ENCODE data around the gene RUSC1. TPM values are rescaled to one million over a fixed set of nuclear protein-coding genes. Genes with fewer than 3 reads are reported as not detected.

The RUSC1 gene
- total and polyA plus RNA-seq, 2 donors (not counting 1 experiment from before 2014, with no cell fraction given), result 19.3 to 20.3 TPM

GRCh38 chr1:155277070-155277901 lies 43.4 kb upstream of the RUSC1 start, which contains the start of gene HCN3:
HCN3 (plus strand) TSS chr1:155277463; CDS start chr1:155277591, 128 bp downstream.
- Histone ChIP-seq H3K27ac (ENCODE audit: low read length in 2 of 2) (peak within 1 kb of the TSS in 1 of 2 donors; percentile 33), H3K36me3 (replicated peaks in 1 of 2; ENCODE audit: control extremely low read depth in 1 of 2, control insufficient read depth in 1 of 2, extremely low read depth in 1 of 2, insufficient read depth in 2 of 2, low read length in 1 of 2) (no peaks in the 10 kb centered on the region), H3K4me1 (ENCODE audit: control insufficient read depth in 2 of 2, insufficient read depth in 2 of 2, low read length in 2 of 2) (peaks cover 25 to 36% of the 10 kb centered on the region in 2 donors), H3K27me3 (replicated peaks in 1 of 4; ENCODE audit: control extremely low read depth in 1 of 4, control insufficient read depth in 3 of 4, insufficient read depth in 4 of 4, low read length in 3 of 4) (no peaks in the 10 kb centered on the region), H3K4me2 (replicated peaks; ENCODE audit: low read depth, low read length, poor library complexity, severe bottlenecking) (peak within 1 kb of the TSS; percentile 100), H3K9me3 (ENCODE audit: control extremely low read depth in 1 of 3, control insufficient read depth in 2 of 3, insufficient read depth in 1 of 3, low read length in 2 of 3) (no peaks in the 10 kb centered on the region), H3K79me2 (ENCODE audit: control insufficient read depth, insufficient read depth, low read length) (peaks cover 14% of the 10 kb centered on the region), H3K9ac (ENCODE audit: low read length) (peak within 1 kb of the TSS; percentile 76), H3K4me3 (ENCODE audit: control extremely low read depth in 1 of 5, extremely low read depth in 1 of 5, insufficient read depth in 1 of 5, low read depth in 2 of 5, low read length in 4 of 5) (peak within 1 kb of the TSS; percentile 49 to 64 (median 59)), H2AFZ (ENCODE audit: insufficient read depth, low read depth, low read length, poor library complexity, severe bottlenecking) (peak within 1 kb of the TSS; percentile 88), H4K20me1 (ENCODE audit: control insufficient read depth, insufficient read depth, low read length, poor library complexity, severe bottlenecking) (peaks cover 5% of the 10 kb centered on the region)
- intact Hi-C loops (cut with micrococcal nuclease), result loop anchor here (1.0 to 5.0 kb wide), 6 partner anchors 15 to 190 kb away; partner anchors contain the start of genes FDPS and SCAMP3
- H3K27me3 Mint-ChIP-seq, result no peaks in the 10 kb centered on the region
- peak; percentile 75 for ATAC-seq (ENCODE audit: low read depth)
- peak within 1 kb of the TSS; percentile 83 for H3K4me3 Mint-ChIP-seq
- H3K4me1 Mint-ChIP-seq, result peaks cover 35% of the 10 kb centered on the region
- ChIA-PET CTCF (interaction anchor here (0.7 to 1.3 kb wide), 6 partner anchors 26 to 227 kb away, joined by 3 to 7 read pairs (median 4); partner anchors contain the start of gene RUSC1), POLR2A (interaction anchor here (0.7 to 1.0 kb wide), 2 partner anchors 46 to 72 kb away, joined by 4 to 8 read pairs; no protein-coding TSS in a partner anchor)
- H3K9me3 Mint-ChIP-seq (ENCODE audit: insufficient read depth), result no peaks in the 10 kb centered on the region
- DNase-seq, result peak; percentile 95
- WGBS (ENCODE audit: insufficient coverage), result 2% methylated on average over 67 of the region's 68 CpGs
- TF ChIP-seq EZH2 (IDR thresholded peaks at IDR 0.05; ENCODE audit: borderline replicate concordance, insufficient read depth, low read depth, low read length, poor library complexity, severe bottlenecking), result no peak
- TF ChIP-seq CTCF (IDR thresholded peaks at IDR 0.05), result peak; percentile 76
- H3K27ac Mint-ChIP-seq, result peak within 1 kb of the TSS; percentile 41
